NOMO-1 treated with dmso at 0.1 percent for 144 hours (cell line): Measurements from ENCODE around the gene STARD4.

Source experiments
- DNase-seq: peaks from one replicate; lab custom pipeline; 2025; ENCODE audit not compliant: unreplicated experiment; lab: John Stamatoyannopoulos, UW

The STARD4 gene

GRCh38 chr5:111512375-111513130 is at the start of gene STARD4:
TSS of gene STARD4 (minus strand) at chr5:111512535. CDS start at chr5:111507433, 5,102 bp downstream.
- DNase-seq, result peak; percentile 97

DNA sequence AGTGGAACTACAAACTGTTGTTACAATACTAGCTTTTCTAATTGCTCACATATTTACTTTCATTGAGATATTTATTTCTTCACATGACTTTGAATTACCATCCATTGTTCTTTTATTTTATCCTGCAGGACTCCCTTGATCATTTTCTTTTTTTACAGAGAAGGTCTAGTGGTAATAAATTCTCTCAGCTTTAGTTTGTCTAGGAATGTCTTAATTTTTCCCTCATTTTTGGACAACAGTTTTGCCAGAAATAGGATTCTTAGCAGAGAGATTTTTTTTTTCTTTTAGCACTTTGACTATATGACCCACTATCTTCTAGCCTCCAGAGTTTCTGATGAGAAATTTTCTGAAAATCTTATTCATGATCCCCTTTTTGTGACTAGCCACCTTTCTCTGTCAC is 47.3 kb upstream of the STARD4 start:
- no peak for DNase-seq

DNA sequence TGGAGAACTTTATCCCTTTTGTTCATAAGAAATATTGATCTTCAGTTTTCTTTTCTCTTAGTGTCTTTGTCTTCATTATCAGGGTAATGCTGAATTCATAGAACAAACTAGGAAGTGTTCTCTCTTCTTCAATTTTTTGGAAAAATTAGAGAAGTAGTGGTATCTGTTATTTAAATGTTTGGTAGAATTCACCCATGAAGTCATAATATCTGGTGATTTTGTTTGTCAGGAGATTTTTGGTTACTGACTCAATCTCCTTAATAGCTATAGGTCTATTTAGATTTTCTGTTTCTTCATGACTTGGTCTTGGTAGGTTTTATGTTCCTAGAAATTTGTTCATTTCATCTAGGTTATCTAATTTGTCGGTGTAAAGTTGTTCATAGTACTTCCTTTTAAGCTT is 45.4 kb upstream of the STARD4 start:
- DNase-seq, result no peak

DNA sequence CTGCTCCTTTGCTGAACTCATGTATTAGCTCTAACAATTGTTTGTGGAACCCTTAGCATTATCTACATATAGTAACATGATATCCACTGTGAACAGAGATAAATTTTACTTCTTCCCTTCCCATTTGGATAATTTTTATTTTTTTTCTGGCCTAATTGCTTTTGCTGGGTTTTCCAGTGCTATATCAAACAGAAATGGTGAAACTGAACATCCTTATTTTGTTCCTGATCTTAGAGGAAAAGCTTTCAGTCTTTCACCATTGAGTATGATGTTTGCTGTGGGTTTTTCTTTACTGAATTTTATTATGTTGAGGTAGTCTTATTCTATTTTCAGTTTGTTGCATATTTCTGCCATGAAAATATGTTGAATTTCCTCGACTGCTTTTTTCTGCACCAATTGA is 44.8 kb upstream of the STARD4 start:
- DNase-seq, result no peak

DNA sequence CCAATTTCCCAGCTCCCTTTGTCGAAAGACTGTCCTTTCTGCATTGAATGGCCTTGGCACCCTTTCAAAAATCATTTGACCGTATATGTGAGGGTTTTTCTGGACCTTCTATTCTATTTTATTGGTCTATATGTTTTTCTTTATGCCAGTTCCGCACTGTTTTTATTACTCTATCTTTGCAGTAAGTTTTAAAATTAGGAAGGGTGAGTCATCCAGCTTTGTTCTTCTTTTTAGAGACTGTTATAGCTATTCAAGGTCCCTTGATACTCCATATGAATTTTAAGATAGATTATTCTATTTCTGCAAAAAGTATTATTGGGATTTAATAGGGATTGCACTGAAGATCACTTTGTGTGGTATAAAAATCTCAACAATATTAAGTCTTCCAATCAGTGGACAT is 44.2 kb upstream of the STARD4 start:
- peak; percentile 26 for DNase-seq

GRCh38 chr5:111555760-111556159 is 43.4 kb upstream of the STARD4 start:
- no peak for DNase-seq

- no peak for DNase-seq
Measured at GRCh38 chr5:111553868-111554267, 41.5 kb upstream of the STARD4 start.

DNA sequence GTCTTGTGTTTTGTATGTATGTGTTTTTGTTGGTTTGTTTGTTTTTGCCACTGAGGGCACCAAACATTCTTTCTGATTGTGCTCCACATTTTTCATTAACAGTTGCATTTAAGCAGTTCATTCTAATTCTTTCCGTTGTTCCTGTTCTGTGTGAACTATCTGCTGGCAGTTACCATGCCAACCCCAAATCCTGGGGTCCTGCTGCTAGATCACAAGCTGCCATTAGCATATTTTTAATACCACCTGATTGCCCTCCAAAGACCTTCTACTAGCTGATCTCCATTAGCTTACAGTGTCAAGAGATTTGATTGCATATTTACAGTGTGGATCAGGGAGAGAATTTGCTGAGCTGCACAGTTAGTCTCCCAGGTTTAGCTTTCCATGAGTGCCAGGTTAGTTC is 40.6 kb upstream of the STARD4 start:
- DNase-seq, result no peak

DNA sequence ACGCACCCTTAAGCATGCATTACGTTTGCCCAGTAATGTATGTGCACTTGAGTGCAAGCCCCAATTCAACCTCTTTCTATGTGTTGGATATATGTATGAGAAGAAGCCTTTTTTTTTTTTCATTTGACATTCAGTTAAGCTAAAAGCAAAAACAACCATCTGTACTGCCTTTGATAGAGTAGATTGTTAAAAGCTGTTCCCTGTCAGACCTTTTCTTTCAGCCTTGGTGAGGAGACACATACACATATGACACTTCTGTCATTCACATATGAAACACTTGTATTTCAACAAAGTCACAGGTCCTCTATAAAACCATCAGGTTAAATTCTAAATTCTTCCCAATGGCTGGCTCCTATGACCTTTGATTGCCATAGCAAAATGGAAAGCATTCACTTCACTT is 40.2 kb upstream of the STARD4 start:
- no peak for DNase-seq

DNA sequence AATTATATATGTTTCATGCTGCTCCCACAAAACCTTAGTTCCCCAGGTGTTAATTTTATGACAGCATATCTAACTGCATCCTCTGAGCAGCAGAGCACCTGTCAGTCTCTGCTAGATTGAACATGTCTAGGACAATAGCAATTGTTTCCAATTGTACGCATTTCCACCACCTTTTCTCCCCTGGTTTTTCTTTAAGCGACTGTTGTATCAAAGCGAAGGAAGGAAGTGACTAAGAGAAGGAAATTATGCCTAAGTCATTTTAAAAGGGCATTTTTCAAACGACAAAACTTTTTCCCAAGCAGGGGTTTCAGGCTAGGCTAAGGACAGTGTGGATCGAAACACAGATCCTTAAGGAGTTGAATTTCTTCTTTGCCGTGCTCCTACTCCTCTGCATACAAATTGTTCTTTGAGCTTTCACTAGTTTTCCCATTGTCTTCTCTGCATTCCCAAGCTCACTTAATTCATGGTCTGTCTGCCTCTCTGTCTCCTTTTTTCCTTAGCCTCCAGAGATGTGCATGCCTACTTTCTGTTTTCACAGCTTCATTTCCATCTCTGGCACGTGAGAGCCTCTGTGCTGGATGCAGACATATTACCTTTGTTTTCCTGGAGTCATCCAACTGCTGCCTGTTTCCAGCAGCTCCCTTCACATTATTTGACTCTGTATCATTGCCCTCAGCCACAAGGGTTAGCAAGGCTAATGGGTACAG is 39.4 kb upstream of the STARD4 start:
- DNase-seq, result no peak

DNA sequence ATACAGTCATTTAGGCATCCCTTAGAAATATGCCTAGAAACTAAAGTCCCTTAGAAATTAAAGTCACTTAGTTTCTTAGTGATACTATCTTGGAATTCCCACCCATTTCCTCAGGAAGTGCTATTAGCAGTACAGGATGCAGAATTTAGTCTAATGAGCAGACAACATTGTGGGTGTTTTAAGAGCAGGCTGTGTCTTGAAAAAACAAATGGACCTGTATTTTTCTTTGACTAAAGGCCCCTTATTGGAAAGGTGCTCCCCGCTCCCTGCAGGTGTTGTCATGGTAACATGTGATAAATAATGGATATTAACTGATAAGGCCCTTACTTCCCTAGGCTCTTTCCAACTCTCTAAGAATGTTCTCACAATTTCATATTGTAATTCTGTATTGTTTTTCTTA is 38.8 kb upstream of the STARD4 start:
- no peak for DNase-seq

- peak; percentile 52 for DNase-seq
Measured at GRCh38 chr5:111550282-111551020, 38.1 kb upstream of the STARD4 start.

DNA sequence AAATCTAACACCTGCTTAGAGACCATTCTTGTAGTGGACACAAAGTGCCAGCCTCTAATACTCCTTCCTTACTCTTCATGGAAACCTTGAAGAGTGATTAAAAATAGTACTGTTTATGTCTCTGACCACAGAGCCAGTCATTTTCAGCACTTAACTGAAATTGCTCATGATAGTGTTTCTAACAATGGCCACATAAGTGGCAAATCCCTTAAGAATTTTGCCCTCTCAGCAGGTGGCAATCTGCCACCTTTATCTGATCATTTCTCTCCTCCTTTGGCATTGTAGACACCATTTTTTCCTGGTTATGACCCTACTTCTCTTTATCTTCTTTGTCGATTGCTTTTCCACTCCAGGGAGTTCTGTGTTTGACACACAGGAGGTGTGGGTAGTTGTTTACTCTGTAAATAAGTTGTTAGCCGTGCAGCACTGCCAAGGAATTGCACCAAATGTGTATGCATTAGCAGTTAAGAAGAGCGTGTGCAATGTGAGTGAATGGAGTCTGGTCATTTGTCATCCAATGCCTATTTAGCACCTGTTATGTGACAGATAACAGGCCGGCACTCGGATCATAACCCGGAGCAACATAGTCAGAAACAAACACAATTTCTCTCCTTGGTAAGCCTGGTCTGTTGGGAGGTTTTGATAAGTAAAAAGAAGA is 36.8 kb upstream of the STARD4 start:
- DNase-seq, result no peak

DNA sequence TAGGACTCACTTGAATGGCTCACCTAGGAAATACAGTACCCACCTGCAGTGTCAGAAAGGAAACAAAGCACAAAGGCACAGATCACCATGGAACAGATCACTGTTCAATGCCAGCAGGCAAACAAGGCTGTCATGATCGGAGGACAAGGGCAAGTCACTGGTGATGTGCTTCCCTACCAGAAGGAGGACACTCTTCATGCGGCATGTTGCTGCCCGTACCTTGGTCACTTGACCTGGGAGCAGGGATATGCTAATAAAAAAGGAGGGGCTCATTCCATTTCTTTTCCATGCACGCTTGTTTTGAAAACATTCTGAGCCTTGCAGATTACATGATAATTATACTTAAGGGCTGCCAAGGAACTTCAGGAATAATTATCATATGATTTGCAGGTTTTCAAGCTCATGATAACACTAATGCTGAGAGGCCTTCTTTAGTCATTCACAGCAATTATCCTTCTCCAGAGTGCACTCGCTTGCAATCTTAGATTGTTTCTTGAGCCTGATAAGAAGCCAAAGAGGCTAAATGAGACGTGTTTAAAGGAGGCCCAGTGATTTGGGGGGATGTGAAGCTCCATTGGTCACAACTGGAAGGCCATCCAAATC is 36.1 kb upstream of the STARD4 start:
- no peak for DNase-seq

GRCh38 chr5:111545031-111545430 is 32.7 kb upstream of the STARD4 start:
- DNase-seq, result no peak

DNA sequence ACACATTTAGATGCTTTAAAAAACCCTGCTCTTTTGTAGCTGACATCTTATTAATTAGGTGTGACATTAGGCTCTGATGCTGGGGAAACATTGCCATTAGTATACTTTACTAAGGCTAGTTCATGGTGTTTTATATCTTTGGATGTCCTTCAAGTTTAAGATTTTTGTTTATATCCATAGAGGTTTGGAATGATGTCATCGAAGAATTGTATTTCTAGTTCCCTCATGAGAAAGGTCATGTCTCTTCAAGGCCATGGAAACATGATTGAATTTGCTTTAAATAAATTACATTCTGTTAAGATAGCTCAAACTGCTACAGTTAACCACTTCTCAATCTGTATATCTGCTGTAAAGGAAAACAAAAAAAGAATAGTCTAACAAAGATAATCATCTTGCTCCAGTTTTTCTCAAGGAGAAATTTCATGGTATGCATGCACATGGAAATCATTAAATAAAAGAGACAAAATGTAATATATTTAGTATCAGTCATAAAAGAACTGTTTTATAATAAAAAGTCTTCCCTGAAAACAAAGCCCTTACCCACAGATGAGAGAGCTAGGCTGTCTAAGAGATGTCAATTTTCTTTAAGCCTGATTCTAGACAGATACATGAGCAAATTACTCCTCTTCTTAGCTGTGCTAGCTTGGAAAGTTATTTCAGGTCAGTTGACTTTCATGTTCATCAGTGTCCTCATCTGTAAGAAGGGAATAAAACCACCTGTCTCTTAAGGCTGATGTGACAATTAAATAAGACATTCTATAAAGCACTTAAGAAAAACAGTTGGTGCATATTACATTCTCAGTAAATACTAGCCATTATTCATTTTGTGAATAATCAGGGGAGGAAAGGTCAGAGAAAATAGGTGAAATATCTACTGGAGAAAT is 25.0 kb upstream of the STARD4 start:
- DNase-seq, result no peak

- DNase-seq, result no peak
Measured at GRCh38 chr5:111535879-111536549, 23.7 kb upstream of the STARD4 start.

- DNase-seq, result no peak
Measured at GRCh38 chr5:111532886-111533582, 20.7 kb upstream of the STARD4 start.

DNA sequence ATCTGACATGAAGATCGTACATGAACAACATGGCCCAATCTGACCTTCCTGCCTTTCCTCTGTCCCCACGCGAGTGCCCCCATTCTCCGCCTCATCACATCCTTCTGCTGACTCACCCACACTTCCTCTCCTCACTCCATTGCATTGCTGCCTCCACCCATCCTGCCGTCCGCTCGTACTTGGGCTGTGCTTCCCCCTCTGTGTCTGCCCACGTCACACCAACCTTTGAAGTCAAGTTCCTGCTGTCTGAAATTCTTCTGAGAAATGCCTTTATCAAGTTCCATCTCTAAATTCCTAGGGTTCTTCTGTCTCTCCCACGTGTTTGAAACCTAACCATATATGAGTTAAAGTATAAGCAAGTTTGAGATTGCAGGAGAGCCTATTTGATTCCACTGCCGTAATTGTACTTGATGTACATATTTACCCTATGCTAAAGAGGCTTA is 18.0 kb upstream of the STARD4 start:
- DNase-seq, result peak; percentile 98
